T-helper 1 cell treated with Interleukin-12 subunit alpha and Interleukin-12 subunit beta and Interleukin-4 antibody, amounts not matched to agents 30 μg/mL and 1 μg/mL, for 36 hours (primary cell): ENCODE measurements around the gene MAGEA6.
"Not testable (repeated sequence)": the region's sequence is repeated elsewhere in the genome, so short reads cannot be mapped to it uniquely, and the experiment has no call there.

Source experiments
- H3K27ac Mint-ChIP-seq: one replicate; pipeline ENCODE4 v1.8.0; 2021; ENCODE audit warnings: mild to moderate bottlenecking, mixed read lengths
- H3K27me3 Mint-ChIP-seq: one replicate; pipeline ENCODE4 v1.8.0; 2021; ENCODE audit warnings: low read depth, mixed read lengths
- H3K36me3 Mint-ChIP-seq: one replicate; pipeline ENCODE4 v1.8.0; 2021; ENCODE audit warnings: low read depth, mixed read lengths
- H3K4me1 Mint-ChIP-seq: one replicate; pipeline ENCODE4 v1.8.0; 2021; ENCODE audit warnings: low read depth, mixed read lengths
- H3K4me3 Mint-ChIP-seq: one replicate; pipeline ENCODE4 v1.8.0; 2021; ENCODE audit warnings: mild to moderate bottlenecking, moderate library complexity, mixed read lengths
- H3K9me3 Mint-ChIP-seq: one replicate; pipeline ENCODE4 v1.8.0; 2021; ENCODE audit warnings: mixed read lengths

The MAGEA6 gene

GRCh38 chrX:152769549-152770289 is at the start of gene MAGEA6:
MAGEA6 (minus strand) TSS chrX:152769689; CDS start chrX:152767650, 2,039 bp downstream.
- H3K36me3 Mint-ChIP-seq, H3K9me3 Mint-ChIP-seq, H3K4me1 Mint-ChIP-seq, H3K4me3 Mint-ChIP-seq, H3K27me3 Mint-ChIP-seq, H3K27ac Mint-ChIP-seq: not testable (repeated sequence)

- Mint-ChIP-seq H3K27me3 (no peaks in the 10 kb centered on the region), H3K27ac (no peak overlapping the region), H3K4me1 (peaks cover 3% of the 10 kb centered on the region), H3K4me3 (no peak overlapping the region), H3K36me3 (no peaks in the 10 kb centered on the region), H3K9me3 (no peaks in the 10 kb centered on the region)
These were observed 49.8 kb upstream of the MAGEA6 start for GRCh38 chrX:152819266-152819665.

- Mint-ChIP-seq H3K27ac (no peak overlapping the region), H3K9me3 (no peaks in the 10 kb centered on the region), H3K36me3 (no peaks in the 10 kb centered on the region), H3K4me1 (peaks cover 6% of the 10 kb centered on the region), H3K4me3 (no peak overlapping the region), H3K27me3 (no peaks in the 10 kb centered on the region)
These were observed 48.9 kb upstream of the MAGEA6 start for GRCh38 chrX:152818356-152818755.

DNA sequence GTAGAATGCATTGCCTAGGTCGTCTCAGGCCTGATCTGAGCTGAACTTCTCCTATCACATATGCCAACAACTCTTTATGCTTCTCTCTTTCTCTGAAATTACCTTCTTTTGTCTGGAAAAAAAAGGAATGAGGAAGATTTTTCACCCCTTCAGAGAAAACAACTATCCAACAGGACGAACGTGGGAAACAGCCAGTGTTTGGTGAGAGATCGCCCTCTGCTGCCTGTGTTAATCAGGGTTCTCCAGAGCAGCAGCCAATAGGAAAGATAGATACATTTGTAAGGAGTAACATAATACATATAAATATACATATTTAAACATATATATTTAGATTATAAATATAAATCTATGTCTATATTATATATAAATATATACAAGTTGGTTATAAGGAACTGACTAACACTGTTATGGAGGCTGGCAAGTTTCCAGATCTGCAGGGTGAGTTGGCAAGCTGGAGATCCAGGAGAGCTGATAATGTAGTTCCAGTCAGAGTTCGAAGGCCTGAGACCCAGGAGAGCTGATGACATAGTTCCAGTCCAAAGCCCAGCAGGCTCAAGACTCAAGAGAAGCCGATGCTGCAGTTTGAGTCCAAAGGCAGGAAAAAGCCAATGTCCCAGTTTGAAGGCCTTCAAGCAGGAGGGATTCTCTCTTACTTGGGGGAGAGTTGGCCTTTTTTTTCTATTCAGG is 47.7 kb upstream of the MAGEA6 start:
- Mint-ChIP-seq H3K4me3 (no peak overlapping the region), H3K9me3 (no peaks in the 10 kb centered on the region), H3K27ac (no peak overlapping the region), H3K36me3 (no peaks in the 10 kb centered on the region), H3K4me1 (peaks cover 8% of the 10 kb centered on the region), H3K27me3 (no peaks in the 10 kb centered on the region)

- Mint-ChIP-seq H3K27me3 (no peaks in the 10 kb centered on the region), H3K36me3 (no peaks in the 10 kb centered on the region), H3K27ac (no peak overlapping the region), H3K4me1 (peaks cover 8% of the 10 kb centered on the region), H3K9me3 (no peaks in the 10 kb centered on the region), H3K4me3 (no peak overlapping the region)
These were observed 44.6 kb upstream of the MAGEA6 start for GRCh38 chrX:152814048-152814447.

DNA sequence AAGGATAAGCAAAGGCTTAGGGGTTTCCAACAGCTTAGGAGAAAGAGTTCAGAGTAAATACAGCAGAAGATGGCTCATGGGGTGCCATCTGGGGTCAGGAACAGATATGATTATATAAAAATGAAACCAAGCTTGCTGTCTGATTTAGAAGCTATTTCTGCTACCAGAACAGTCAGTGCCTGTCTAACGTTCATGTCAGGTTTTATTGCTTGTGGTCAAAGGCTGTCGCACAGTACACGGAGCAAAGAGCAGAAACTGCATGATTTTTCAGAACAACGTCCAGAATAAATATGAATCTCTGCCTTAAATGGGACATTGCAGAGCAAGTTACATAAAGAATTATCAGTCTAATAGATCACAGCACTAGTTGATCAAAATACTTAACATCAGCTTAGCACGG is 43.7 kb upstream of the MAGEA6 start:
- H3K27me3 Mint-ChIP-seq: no peaks in the 10 kb centered on the region
- no peaks in the 10 kb centered on the region for H3K36me3 Mint-ChIP-seq
- H3K4me1 Mint-ChIP-seq: peaks cover 8% of the 10 kb centered on the region
- H3K27ac Mint-ChIP-seq: no peak overlapping the region
- no peak overlapping the region for H3K4me3 Mint-ChIP-seq
- no peaks in the 10 kb centered on the region for H3K9me3 Mint-ChIP-seq

DNA sequence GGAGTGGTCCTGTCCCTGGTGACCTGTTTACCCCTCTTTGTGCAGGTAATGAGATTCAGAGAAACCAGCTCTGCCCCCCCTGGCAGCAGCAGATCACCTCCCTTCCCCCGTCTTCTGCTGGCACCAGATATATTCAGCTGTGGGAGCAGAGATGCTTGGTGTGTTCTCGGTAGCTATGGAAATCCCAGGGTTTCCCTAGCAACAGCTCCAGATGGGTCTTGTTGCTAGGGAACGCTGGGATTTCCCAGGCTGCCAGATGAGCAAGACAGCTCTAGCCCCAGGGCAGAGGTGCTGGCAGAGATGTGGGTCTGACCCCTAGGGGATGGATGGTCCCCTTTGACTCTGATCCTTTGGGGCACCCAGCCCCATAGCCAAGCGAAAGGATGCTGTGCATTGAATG is 40.9 kb upstream of the MAGEA6 start:
- no peak overlapping the region for H3K27ac Mint-ChIP-seq

DNA sequence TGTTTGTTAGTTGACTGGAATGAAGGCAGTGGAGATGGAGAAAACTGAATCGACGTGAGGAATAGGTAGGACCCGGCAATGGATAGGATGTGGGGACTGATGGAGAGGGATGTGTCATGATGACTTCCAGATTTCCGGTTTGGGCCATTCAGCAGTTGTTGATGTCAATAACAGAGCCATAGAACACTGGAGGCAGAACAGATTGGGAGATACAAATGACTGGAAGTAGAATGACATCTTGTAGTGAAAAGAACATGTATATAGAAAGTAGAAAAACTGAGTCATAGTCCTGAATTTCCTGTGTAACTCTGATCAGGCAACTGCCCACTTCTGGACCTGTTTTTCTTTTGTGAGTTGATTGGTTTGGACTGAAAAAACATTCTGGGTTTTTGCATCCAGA is 36.5 kb upstream of the MAGEA6 start:
- no peak overlapping the region for H3K4me3 Mint-ChIP-seq
- no peaks in the 10 kb centered on the region for H3K9me3 Mint-ChIP-seq
- no peaks in the 10 kb centered on the region for H3K4me1 Mint-ChIP-seq
- H3K27ac Mint-ChIP-seq: no peak overlapping the region
- H3K36me3 Mint-ChIP-seq: no peaks in the 10 kb centered on the region
- peaks cover 12% of the 10 kb centered on the region for H3K27me3 Mint-ChIP-seq

More for the DNA sequence above, 40.9 kb upstream of the MAGEA6 start:
- Mint-ChIP-seq H3K9me3 (no peaks in the 10 kb centered on the region), H3K27me3 (no peaks in the 10 kb centered on the region), H3K4me1 (peaks cover 8% of the 10 kb centered on the region), H3K36me3 (no peaks in the 10 kb centered on the region), H3K4me3 (no peak overlapping the region)

DNA sequence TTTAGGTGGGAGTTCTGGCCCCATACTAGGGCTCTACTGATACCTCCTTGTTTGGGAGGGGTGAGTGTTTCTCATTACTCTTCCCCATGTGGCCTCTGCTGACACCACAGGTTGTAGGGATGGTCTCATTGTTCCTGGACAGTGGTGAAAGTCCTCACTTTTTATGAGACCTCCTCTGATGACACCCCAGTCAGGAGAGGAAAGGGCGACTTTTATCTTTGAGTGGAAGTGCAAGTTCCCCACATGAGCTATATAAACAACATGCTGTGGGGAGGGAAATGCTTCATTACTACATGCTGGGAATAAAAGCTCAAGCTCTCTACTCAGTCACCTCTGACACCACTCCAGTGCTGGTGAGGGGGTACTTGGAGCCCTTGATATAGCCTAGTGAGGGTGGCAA is 29.5 kb upstream of the MAGEA6 start:
- H3K4me3 Mint-ChIP-seq: no peak overlapping the region
- peaks cover 19% of the 10 kb centered on the region for H3K27me3 Mint-ChIP-seq
- no peaks in the 10 kb centered on the region for H3K36me3 Mint-ChIP-seq
- H3K9me3 Mint-ChIP-seq: no peaks in the 10 kb centered on the region
- H3K4me1 Mint-ChIP-seq: no peaks in the 10 kb centered on the region
- no peak overlapping the region for H3K27ac Mint-ChIP-seq

DNA sequence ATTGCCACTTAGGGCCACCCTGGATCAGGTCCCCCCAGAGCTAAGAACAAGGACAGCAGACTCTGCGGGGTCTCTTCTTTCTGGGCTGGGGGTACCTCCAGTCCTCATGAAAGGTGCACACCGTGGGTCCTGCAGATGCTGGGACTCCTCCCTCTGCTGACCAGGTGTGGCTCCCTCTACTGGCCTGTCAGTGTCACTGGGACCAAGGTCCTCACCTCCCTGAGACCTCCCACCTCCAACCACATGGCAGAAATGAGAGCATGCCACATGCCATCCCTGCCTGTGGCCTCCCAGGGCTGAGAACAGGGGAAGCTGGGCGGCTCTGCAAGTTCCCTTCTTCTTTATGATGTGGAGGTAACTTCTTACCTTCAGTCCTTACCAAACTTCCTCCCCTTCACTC is 17.6 kb upstream of the MAGEA6 start:
- H3K9me3 Mint-ChIP-seq, H3K27me3 Mint-ChIP-seq, H3K4me3 Mint-ChIP-seq, H3K4me1 Mint-ChIP-seq, H3K27ac Mint-ChIP-seq, H3K36me3 Mint-ChIP-seq: not testable (repeated sequence)

GRCh38 chrX:152766562-152766961 is 2.9 kb downstream of the MAGEA6 start:
- H3K36me3 Mint-ChIP-seq, H3K27ac Mint-ChIP-seq, H3K4me3 Mint-ChIP-seq, H3K9me3 Mint-ChIP-seq, H3K27me3 Mint-ChIP-seq, H3K4me1 Mint-ChIP-seq: not testable (repeated sequence)

GRCh38 chrX:152761582-152761981 is 7.9 kb downstream of the MAGEA6 start:
- not testable (repeated sequence) for H3K4me3 Mint-ChIP-seq, H3K9me3 Mint-ChIP-seq, H3K27ac Mint-ChIP-seq, H3K27me3 Mint-ChIP-seq, H3K4me1 Mint-ChIP-seq, H3K36me3 Mint-ChIP-seq

- not testable (repeated sequence) for H3K36me3 Mint-ChIP-seq, H3K4me1 Mint-ChIP-seq, H3K27me3 Mint-ChIP-seq, H3K4me3 Mint-ChIP-seq, H3K27ac Mint-ChIP-seq, H3K9me3 Mint-ChIP-seq
These were observed 9.9 kb downstream of the MAGEA6 start for GRCh38 chrX:152759544-152759943.

- H3K27ac Mint-ChIP-seq, H3K4me1 Mint-ChIP-seq, H3K9me3 Mint-ChIP-seq, H3K27me3 Mint-ChIP-seq, H3K36me3 Mint-ChIP-seq, H3K4me3 Mint-ChIP-seq: not testable (repeated sequence)
These were observed 10.6 kb downstream of the MAGEA6 start, which contains the start of gene CSAG3 for GRCh38 chrX:152758918-152759317. CSAG3 (plus strand) TSS chrX:152759218.

GRCh38 chrX:152754871-152755270 is 14.6 kb downstream of the MAGEA6 start:
- H3K36me3 Mint-ChIP-seq, H3K27ac Mint-ChIP-seq, H3K4me3 Mint-ChIP-seq, H3K27me3 Mint-ChIP-seq, H3K4me1 Mint-ChIP-seq, H3K9me3 Mint-ChIP-seq: not testable (repeated sequence)
